Glutamatergic neuron (in vitro differentiated cells): Measurements from ENCODE around the gene AASS. TPM values are rescaled to one million over a fixed set of nuclear protein-coding genes. Genes with fewer than 3 reads are reported as not detected.

Experiments used
- DNase-seq: peaks from one replicate; pipeline ENCODE4 v3.0.0; 2022
- H3K27ac Mint-ChIP-seq: one replicate; pipeline ENCODE4 v1.8.0; 2020; ENCODE audit warnings: mild to moderate bottlenecking, mixed read lengths, inconsistent platforms; ENCODE audit not compliant: unreplicated experiment
- H3K27me3 Mint-ChIP-seq: one replicate; pipeline ENCODE4 v1.8.0; 2020; ENCODE audit warnings: mild to moderate bottlenecking, moderate library complexity, mixed read lengths, inconsistent platforms; ENCODE audit not compliant: unreplicated experiment
- H3K36me3 Mint-ChIP-seq: one replicate; pipeline ENCODE4 v1.8.0; 2020; ENCODE audit warnings: mild to moderate bottlenecking, mixed read lengths, inconsistent platforms; ENCODE audit not compliant: unreplicated experiment
- H3K4me1 Mint-ChIP-seq: one replicate; pipeline ENCODE4 v1.8.0; 2020; ENCODE audit warnings: mild to moderate bottlenecking, low read depth, mixed read lengths, inconsistent platforms; ENCODE audit not compliant: unreplicated experiment
- H3K4me3 Mint-ChIP-seq: one replicate; pipeline ENCODE4 v1.8.0; 2020; ENCODE audit warnings: mild to moderate bottlenecking, mixed read lengths, inconsistent platforms; ENCODE audit not compliant: unreplicated experiment
- H3K9me3 Mint-ChIP-seq: one replicate; pipeline ENCODE4 v1.8.0; 2020; ENCODE audit warnings: mild to moderate bottlenecking, moderate library complexity, mixed read lengths, inconsistent platforms; ENCODE audit not compliant: unreplicated experiment
- CTCF ChIP-seq: fragments of 200-600 bp; sonication (generic); IDR thresholded peaks from one replicate; pipeline ENCODE4 v1.5.0; 2021; ENCODE audit not compliant: partially characterized antibody, unreplicated experiment
- total RNA-seq: library from RNA; stranded (reverse); fragmentation: NEBNext Ultra II Directional; extraction: Animal tissue kit (Norgen Biotek cat#: 25700); gene quantifications from one replicate; pipeline ENCODE4 v1.2.1, GENCODE V29; 2021; ENCODE audit not compliant: unreplicated experiment

Gene AASS
- total RNA-seq, 1 donor from 2014 or later, result 37.0 TPM

GRCh38 chr7:122040147-122040546 lies 103.9 kb downstream of the AASS start:
- Mint-ChIP-seq H3K27me3 (no peaks in the 10 kb centered on the region), H3K4me3 (no peak overlapping the region), H3K4me1 (peaks cover 6% of the 10 kb centered on the region)

GRCh38 chr7:122038904-122039303 lies 105.1 kb downstream of the AASS start:
- TF ChIP-seq CTCF, result no peak
- Mint-ChIP-seq H3K27me3 (no peaks in the 10 kb centered on the region), H3K27ac (no peak overlapping the region), H3K4me1 (peaks cover 6% of the 10 kb centered on the region), H3K36me3 (no peaks in the 10 kb centered on the region), H3K4me3 (no peak overlapping the region), H3K9me3 (peaks cover 1% of the 10 kb centered on the region)
- DNase-seq, result no peak

More at GRCh38 chr7:122040147-122040546, 103.9 kb downstream of the AASS start:
- Mint-ChIP-seq H3K27ac (no peak overlapping the region), H3K9me3 (peaks cover 1% of the 10 kb centered on the region), H3K36me3 (no peaks in the 10 kb centered on the region)
- no peak for DNase-seq
- TF ChIP-seq CTCF, result no peak

GRCh38 chr7:122038134-122038533 lies 105.9 kb downstream of the AASS start:
- Mint-ChIP-seq H3K4me3 (no peak overlapping the region), H3K9me3 (peaks cover 1% of the 10 kb centered on the region), H3K36me3 (no peaks in the 10 kb centered on the region), H3K27ac (no peak overlapping the region), H3K4me1 (peaks cover 6% of the 10 kb centered on the region), H3K27me3 (no peaks in the 10 kb centered on the region)
- no peak for TF ChIP-seq CTCF
- no peak for DNase-seq

GRCh38 chr7:122035876-122036275 lies 108.2 kb downstream of the AASS start:
- no peak for TF ChIP-seq CTCF
- Mint-ChIP-seq H3K36me3 (no peaks in the 10 kb centered on the region), H3K9me3 (peaks cover 1% of the 10 kb centered on the region), H3K27me3 (no peaks in the 10 kb centered on the region), H3K27ac (no peak overlapping the region), H3K4me3 (no peak overlapping the region), H3K4me1 (peaks cover 6% of the 10 kb centered on the region)
- DNase-seq, result no peak

- no peak for TF ChIP-seq CTCF
- no peaks in the 10 kb centered on the region for H3K27me3 Mint-ChIP-seq
- no peak overlapping the region for H3K4me3 Mint-ChIP-seq
- H3K9me3 Mint-ChIP-seq, result peaks cover 1% of the 10 kb centered on the region
- no peak overlapping the region for H3K27ac Mint-ChIP-seq
- H3K36me3 Mint-ChIP-seq, result no peaks in the 10 kb centered on the region
- DNase-seq, result no peak
- peaks cover 9% of the 10 kb centered on the region for H3K4me1 Mint-ChIP-seq
Observed at GRCh38 chr7:122033641-122034040, 110.4 kb downstream of the AASS start.
